Hematopoietic multipotent progenitor cell (in vitro differentiated cells): ENCODE results near the gene NEDD4. TPM values are rescaled to one million over a fixed set of nuclear protein-coding genes. Genes with fewer than 3 reads are reported as not detected.
"Not testable (repeated sequence)": the region's sequence is repeated elsewhere in the genome, so short reads cannot be mapped to it uniquely, and the experiment has no call there.

Source experiments
- DNase-seq, 3 donors: peaks; one replicate each; pipeline ENCODE4 v3.0.0-alpha.2; 2011 to 2015; ENCODE audit warnings: low read depth in 2 of 3, low spot score in 2 of 3
- total RNA-seq: library from RNA; depleted of rRNA; stranded (reverse); fragments of >200 nt; gene quantifications from one replicate; pipeline ENCODE4 v1.2.3, GENCODE V29; 2012

The NEDD4 gene
- total RNA-seq, 1 donor, result 18.0 TPM

DNA sequence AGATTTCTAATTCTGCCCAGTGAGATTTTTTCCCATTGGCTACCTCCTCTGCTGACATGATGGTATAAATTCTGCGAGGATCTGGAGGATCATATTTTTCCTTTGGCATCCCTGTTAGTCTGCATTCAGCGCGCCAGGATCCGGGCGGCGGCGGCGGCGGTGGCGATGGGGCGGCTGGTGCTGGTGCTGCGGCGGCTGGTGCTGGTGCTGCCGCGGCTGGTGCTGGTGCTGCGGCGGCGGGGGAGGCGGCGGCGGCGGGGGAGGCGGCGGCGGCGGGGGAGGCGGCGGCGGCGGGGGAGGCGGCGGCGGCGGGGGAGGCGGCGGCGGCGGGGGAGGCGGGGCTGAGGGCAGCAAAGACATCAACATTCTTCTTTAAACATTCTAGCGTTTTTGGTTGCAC lies 13.6 kb upstream of the NEDD4 start:
- not testable (repeated sequence) for DNase-seq

DNA sequence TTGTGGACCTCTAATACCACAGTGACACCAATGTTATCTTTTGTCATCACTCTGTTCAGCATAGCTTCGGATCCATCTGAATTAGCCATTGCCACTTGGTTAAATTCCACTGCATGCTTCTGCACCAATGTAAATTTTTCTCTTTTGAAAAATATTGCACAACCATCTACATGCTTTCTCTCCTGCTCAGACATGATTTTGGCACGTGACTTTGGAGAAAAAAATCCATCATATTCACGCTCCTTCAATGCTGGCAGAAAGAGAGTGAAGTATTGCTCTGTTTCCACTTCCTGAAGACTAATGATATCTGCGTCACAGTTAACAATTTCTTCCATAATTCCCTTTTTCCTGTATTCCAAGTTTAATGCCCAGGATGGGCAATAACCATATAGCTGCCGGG lies 13.0 kb upstream of the NEDD4 start:
- not testable (repeated sequence) for DNase-seq

DNA sequence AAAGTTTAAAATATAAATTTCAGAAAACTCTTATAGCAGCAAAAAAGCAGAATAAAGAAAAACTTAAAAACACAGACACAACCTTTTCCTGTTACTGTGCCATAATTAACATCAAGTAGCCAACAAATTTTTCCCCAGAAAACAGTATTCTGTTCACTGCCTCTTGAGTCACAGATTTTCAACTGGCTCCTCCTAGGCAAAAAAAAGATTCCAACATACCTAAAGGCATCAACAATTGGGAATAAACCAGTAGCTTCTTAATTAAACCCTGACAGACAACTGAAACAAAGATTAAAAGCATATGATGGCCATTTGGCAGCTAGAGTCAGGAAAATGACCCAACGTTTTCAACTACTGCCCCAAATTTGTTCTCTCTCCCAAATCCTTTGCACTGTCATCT lies 10.9 kb upstream of the NEDD4 start:
- DNase-seq, result not testable (repeated sequence)

DNA sequence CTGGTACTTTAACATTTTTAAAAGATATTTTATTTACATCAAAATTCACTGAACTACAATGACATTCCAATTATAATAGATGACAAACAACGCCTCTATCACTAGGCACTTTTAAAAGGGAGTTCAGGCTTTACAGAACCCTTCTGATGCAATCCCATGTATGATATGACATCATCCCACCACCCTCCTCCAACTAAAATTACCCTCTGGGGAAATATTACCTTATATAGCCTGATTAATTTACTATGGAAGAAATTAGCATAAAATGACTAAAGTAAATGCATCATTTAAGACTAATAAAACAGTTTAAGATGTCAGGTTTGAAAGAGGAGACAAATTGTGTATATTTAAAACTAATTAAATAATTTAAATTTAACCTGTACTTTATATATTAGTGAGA lies 10.4 kb upstream of the NEDD4 start:
- not testable (repeated sequence) for DNase-seq

DNA sequence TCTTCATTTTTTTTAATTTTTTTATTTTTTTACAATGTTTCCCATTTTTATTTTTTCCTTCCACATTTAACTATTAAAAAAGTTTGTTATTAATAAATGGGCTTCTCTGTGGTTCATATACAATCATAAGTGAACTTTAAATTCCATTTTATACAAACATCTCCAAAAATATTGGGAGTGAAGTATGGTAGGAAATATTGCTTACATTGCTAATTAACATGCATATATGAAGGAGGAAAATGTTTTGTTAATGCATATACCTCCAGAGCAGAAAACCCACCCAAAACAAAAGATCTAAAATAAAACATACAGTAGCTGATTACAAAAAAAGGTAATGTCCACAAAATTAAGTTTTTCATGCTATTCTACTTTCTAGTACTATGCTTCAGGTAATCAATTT lies 9.9 kb upstream of the NEDD4 start:
- DNase-seq, result not testable (repeated sequence)

DNA sequence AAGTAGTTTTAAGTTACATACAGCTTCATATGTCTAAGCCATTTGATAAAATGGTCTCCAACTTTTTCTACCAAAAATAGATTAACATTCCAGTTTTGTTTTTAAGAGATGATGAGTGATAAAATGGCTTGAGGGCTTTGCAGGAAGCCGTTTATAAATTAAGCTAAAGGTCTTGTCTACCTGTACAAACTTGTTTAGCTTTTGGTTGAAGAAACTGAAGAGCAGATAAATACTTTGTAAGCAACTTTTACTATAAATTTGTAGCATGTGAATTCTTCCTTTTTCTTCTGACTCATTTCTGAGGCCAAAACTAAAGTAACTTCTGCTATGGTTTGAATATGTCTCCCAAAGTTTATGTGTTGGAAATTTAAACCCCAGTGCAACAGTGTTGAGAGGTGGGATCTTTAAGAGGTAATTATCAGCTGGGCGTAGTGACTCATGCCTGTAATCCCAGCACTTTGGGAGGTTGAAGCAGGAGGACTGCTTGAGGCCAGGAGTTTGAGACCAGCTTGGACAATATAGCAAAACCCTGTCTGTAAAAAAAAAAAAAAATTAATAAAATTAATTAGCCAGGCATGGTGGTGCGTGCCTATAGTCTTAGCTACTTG lies 8.2 kb upstream of the NEDD4 start:
- DNase-seq, result no peak

DNA sequence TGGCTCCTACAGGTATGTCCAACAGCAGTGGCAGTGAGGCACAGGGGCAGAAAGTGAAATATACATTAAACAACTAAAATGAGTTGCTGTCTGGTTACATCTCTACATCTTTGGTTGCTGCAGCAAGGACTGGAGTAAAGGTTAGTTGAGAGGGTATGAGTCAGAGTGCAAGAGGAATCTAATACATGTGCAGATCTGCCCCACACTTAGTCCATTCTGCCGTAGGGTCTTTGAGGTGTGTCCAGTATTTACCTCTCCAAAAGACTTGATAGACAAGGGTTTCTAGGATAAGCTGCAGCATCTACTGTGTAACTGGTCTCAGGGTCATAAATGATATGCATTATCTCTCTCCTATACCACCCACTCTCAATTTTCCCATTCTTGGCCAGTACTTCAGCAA lies 6.2 kb upstream of the NEDD4 start:
- DNase-seq, result no peak

DNA sequence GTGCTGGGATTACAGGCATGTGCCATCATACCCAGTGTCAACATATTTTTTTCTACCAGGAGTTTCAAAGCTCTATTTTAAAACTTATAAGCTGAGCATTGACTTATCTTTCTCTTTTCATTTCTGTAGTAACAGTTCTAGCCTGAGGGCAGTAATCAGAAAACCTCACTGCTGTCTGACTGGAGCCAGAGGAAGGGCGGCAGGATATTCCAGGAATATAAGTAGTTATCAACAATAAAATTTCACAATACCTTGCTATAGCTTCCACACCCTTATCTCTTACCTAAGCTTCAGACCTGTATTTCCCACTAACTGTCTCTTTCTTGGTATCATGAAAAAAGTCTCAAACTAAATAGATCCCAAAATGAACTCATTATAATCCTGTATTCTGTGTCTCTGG lies 5.1 kb upstream of the NEDD4 start:
- no peak for DNase-seq

DNA sequence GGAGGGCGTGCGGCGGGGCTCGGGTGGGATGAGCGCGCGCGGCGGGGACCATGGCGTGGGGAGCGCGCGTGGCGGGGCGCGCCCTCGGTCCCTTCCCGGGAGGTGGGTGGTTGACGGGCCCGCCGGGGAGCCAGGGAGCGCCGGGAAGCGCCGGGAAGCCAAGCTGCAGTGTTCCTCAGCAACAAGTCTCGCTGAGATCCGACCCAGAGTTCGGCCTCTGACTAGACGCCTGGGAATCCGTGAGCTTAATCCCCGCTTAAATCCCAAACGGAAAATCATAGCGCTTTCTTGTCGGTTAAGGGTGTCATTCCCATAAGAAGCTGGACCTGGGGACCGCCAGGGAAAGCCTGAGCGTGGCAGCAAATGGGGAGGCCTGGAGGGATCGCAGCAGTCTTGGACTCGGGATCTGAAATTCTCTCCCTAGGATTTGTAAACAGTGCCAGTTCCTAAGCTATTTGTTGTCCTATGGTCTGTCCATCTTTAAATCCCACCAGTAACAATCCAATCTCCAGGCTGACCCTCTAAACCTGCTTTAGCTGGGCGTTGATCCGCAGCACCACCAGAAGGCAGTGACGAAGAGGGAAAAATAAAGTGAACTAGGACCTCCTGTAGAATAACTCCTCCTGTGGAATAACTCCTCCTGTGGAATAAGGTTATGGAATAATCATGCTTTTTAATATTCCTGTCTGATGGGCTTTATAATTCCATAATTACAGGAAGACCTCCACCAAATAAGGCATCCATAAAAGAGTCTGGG lies 570 bp upstream of the NEDD4 start:
- DNase-seq, result peak in 1 of 3 donors; percentile 18

DNA sequence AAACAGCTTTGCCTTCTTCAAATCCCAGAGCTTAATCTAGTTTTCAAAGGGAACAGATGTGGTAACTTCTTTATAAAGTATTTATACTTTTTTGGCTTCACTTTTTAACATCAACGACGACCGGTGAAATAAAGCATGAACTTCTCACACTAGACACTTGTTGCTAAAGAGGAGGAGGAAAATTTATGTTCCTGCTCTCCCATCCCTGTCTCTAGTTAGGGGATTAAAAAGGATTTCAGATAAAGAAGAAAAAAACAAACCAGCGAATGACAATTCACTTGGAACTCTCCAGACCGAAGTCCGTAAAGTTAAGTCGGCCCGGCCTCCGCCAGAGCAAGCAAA lies 672 bp downstream of the NEDD4 start:
- DNase-seq, result no peak

DNA sequence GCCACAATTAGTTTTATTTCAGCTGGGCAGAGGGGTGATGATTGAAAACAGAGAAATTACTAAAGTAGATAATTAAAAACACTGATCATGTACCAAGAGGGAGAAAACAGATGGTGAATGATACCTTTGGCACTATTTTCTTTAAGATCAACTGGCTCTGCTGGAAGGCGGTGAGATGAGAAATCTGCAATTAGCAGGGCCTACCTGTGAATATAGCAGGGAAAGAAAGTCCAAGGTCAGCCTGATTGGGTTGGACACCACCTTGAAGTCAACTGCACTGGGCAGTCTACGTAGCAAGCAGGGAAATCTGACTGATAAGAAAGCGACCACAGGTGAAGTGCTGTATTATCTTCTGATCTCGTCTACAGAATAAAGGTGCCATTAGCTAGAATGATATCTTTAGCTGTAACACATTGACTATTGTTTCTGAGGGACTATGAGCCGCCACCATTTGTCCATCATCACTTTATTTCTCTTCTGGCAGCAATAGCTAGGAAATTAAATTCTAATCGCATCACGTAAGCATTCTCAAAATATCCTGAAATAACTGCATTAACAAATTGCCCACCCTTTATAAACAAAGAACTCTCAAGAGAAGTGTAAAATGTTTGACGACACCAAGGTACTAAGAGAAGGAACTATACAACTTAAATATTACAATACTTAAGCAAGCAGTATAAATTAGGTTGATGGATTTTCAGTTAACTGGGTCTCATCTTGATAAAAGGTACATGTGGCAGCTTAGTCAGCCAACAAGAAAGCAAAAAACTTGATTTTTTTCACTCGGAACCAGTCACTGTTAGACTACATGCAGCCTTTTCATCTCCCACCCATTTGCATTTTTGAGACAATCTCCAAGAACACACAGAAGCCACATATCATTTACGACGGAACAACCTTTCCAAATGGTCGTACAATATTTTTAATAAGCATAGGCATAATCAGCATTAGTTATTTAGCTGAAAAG lies 1.3 kb downstream of the NEDD4 start:
- DNase-seq, result peak in 1 of 3 donors; percentile 12

DNA sequence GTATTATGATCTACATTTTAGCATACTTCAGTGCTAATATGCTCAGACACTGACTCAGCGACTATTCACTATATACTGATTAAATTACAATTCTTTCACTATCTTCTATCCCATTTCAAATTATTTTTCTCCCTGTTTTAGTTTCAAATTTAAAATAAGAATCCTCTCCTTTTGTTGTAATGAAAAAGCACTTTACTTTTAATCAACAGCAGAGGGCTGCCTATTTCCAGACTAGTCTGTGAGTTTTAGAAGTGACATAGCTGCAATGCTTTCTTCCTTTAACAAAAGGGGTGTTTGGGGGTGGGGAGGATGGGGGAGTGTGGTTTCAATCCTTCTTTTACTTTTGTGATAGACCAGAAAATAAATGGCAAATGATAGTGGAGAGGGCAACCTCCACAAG lies 2.4 kb downstream of the NEDD4 start:
- DNase-seq, result no peak

DNA sequence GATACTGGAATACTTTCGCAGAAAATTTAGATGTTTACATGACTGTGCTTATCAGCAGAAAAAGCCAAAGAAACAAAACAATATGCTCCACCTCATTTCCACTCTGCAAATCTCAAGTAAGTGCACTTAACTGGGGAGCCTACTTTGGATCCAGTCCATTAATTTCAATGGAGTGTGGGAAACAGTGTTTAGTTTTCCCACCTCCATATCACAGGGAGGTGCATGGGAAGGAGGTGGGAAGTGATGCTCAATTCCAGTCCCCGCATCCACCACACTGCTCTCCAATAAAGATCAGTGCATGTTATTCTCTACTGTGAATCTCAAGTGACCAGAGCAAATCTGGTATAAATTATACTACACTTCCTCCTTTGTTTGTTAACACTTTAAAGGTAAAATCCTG lies 2.9 kb downstream of the NEDD4 start:
- DNase-seq, result no peak

DNA sequence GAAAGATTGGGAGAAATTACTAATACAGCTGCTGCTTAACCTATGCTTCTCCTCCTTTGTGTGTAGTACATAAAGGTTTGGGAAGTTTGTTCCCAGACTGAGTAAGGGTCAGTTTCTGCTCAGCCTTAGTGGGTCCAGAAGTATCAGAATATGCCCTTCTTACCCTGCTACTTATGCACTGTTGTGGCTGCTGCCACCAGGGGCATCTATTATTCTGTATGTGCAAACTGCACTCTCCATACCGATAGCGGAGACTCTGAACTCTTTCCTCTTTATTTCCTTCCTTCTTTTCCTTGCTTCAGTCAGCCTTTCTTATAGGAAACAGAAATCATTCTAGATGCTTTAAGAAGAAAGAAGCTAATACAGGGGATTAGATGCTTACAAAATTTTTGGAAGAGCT lies 4.0 kb downstream of the NEDD4 start:
- DNase-seq, result peak in 2 of 3 donors; percentile 22 to 44

DNA sequence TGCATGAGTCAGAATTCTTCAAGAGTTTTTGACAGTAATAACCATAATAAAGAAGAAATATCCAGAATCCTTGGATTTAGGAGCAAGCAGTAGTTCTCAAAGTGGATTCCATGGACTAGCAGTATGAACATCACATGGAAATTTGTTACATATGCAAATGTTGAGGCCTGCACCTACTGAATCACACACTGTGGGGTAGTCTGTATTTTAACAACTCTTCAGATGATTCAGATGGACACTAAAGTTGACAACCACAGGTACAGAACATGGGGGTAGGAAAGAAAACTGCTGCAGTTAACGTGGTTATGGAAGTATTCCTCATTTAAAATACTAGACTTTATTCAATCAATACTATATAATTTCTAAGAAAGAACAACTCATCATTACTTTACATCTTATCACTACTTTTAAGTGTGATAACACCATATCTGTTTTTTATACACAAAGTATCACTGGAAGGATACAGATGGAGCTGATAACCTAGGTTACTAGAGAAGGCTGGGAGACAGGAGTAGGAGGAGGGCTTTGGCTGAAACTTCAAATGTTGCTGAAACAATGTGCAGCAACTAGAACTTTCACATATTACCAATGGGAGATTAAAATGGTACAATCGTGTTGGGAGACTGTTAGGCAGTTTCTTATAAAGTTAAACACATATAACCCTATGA lies 11.7 kb downstream of the NEDD4 start:
- DNase-seq, result no peak

DNA sequence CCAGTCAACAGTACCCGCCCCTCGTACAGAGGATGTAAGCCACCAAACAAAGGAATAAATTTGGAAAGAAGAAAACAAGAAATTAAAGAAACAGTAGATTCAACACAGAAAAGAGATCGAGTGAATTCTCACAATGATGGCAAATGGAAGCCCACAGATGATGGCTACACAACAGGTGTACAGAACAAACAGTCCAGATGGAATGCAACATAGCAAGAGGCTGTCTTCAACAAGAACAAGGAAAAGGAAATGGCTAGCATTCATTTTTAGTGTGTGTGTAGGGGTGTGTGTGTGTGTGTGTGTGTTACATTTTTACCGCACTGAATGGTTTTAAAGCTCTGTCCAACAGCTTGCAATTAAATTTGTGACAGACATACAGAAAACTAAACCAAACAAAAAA lies 12.9 kb downstream of the NEDD4 start:
- no peak for DNase-seq

DNA sequence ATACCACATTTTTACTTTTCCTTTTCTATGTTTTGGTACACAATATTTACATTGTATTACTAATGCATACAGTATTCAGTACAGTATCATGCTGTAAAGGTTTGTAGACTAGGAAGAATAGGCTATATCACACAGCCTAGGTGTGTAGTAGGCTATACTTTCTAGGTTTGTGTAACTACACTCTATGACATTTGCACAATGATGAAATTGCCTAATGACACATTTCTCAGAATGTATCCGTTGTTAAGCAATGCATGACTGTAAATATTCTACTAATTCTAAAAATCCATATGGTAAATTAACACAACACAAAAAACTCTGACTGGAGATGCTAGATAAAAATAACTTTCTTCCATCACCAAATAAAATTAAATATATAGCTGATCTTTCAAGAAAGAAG lies 16.2 kb downstream of the NEDD4 start:
- no peak for DNase-seq

DNA sequence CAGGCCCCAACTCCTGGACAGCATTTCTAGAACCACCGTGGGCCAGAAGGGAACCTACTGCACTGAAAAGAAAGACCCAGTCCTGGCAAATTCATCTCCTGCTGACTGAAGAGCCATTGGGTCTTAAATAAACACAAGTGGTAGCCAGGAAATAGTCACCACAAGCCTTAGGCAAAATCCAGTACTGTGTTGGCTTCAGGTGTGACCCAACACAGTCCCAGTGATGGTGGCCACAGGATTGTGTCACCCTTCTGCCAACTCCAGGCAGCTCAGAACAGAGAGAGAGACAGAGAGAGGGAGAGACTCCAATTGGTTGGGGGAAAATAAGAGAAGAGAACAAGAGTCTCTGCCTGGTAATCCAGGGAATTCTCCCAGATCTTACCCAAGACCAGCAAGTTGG lies 23.1 kb downstream of the NEDD4 start:
- DNase-seq, result no peak

DNA sequence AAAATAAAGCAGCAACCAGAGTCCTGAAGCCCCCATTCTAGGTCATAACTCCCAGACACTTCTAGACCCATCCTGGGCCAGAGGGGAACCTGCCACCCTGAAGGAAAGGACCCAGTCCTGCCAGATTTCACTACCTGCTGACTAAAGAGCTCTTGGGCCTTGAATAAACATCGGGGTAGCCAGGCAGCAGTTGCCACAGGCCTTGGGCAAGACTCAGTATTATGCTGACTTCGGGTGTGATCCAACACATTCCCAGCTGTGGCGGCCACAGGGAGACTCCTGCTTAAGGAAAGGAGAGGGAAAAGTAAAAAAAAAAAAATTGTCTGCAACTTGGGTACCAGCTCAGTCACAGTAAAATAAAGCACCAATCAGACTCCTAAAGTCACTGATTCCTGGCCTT lies 23.8 kb downstream of the NEDD4 start:
- no peak for DNase-seq

DNA sequence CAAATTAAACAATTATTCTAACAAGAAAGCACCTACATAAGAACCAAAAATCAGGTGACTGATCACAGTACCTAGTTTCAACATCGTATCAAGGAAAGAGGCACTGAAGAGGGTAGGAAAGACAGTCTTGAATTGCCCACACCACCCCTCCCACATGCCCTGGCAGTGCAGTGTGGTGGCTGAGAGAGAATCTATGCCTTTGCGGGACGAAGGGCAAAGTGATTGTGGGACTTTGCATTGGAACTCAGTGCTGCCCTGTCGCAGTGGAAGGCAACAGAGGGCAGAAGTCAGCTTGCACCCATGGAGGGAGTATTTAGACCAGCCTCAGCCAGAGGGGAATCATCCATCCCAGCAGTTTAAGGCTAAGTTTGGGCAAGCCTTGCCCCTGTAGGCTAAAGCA lies 24.5 kb downstream of the NEDD4 start:
- no peak for DNase-seq

DNA sequence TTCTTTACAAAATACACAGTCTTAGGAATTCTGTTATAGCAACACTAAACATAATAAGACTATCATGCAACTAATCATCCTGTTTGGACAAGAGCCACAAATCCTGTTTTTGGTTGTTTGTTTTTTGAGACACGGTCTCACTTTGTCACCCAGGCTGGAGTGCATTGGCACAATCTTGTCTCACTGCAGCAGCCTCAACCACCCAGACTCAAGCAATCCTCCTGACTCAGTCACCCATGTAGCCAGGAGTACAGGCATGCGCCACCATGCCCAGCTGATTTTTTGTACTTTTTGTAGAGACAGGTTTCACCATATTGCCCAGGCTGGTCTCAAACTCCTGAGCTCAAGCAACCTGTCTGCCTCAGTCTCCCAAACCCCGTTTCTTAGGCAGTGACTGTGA lies 28.3 kb downstream of the NEDD4 start:
- DNase-seq, result no peak
